Ecto neural progenitor cell (in vitro differentiated cells): ENCODE data around the gene NUTM1.
"Not testable (repeated sequence)": the region's sequence is repeated elsewhere in the genome, so short reads cannot be mapped to it uniquely, and the experiment has no call there.

Experiments used
- DNase-seq: peaks from one replicate; pipeline ENCODE4 v3.0.0-alpha.2; 2018; ENCODE audit warnings: low spot score

Gene NUTM1

GRCh38 chr15:34362047-34362773 is 19.1 kb downstream of the NUTM1 start:
- DNase-seq, result no peak

- no peak for DNase-seq
Observed at GRCh38 chr15:34364041-34364440, 20.9 kb downstream of the NUTM1 start.

- no peak for DNase-seq
Observed at GRCh38 chr15:34365091-34365825, 22.1 kb downstream of the NUTM1 start.

GRCh38 chr15:34365836-34366235 is 22.7 kb downstream of the NUTM1 start:
- no peak for DNase-seq

- DNase-seq, result peak; percentile 81
Observed at GRCh38 chr15:34366271-34367065, 23.4 kb downstream of the NUTM1 start.

GRCh38 chr15:34367101-34368081 is 24.3 kb downstream of the NUTM1 start, which contains the start of gene LPCAT4:
Gene LPCAT4, minus strand, starts transcription at chr15:34367196. Its CDS starts 96 bp downstream, at chr15:34367100.
- DNase-seq, result peak; percentile 90

- no peak for DNase-seq
Observed at GRCh38 chr15:34370129-34370528, 27.0 kb downstream of the NUTM1 start.

GRCh38 chr15:34370643-34371042 is 27.5 kb downstream of the NUTM1 start:
- DNase-seq, result no peak

- no peak for DNase-seq
Observed at GRCh38 chr15:34373951-34374350, 30.8 kb downstream of the NUTM1 start.

- DNase-seq, result no peak
Observed at GRCh38 chr15:34374816-34375215, 31.7 kb downstream of the NUTM1 start.

- DNase-seq, result not testable (repeated sequence)
Observed at GRCh38 chr15:34375541-34375940, 32.4 kb downstream of the NUTM1 start.

GRCh38 chr15:34376856-34377255 is 33.7 kb downstream of the NUTM1 start:
- DNase-seq, result no peak

- DNase-seq, result not testable (repeated sequence)
Observed at GRCh38 chr15:34380491-34380890, 37.4 kb downstream of the NUTM1 start.

GRCh38 chr15:34381829-34382521 is 38.9 kb downstream of the NUTM1 start:
- not testable (repeated sequence) for DNase-seq

GRCh38 chr15:34389594-34390086 is 46.5 kb downstream of the NUTM1 start:
- DNase-seq, result not testable (repeated sequence)

GRCh38 chr15:34392981-34393380 is 49.9 kb downstream of the NUTM1 start:
- DNase-seq, result not testable (repeated sequence)

GRCh38 chr15:34397637-34398259 is 54.6 kb downstream of the NUTM1 start:
- not testable (repeated sequence) for DNase-seq

- DNase-seq, result not testable (repeated sequence)
Observed at GRCh38 chr15:34403160-34403598, 60.1 kb downstream of the NUTM1 start.

- DNase-seq, result not testable (repeated sequence)
Observed at GRCh38 chr15:34403899-34404298, 60.8 kb downstream of the NUTM1 start.
